Glomerular visceral epithelial cell (primary cell): ENCODE results near the gene KCNJ16.

Source experiments
- DNase-seq: peaks from one replicate; pipeline ENCODE4 v3.0.0-alpha.2; 2016; ENCODE audit errors: extremely low spot score

Gene KCNJ16

DNA sequence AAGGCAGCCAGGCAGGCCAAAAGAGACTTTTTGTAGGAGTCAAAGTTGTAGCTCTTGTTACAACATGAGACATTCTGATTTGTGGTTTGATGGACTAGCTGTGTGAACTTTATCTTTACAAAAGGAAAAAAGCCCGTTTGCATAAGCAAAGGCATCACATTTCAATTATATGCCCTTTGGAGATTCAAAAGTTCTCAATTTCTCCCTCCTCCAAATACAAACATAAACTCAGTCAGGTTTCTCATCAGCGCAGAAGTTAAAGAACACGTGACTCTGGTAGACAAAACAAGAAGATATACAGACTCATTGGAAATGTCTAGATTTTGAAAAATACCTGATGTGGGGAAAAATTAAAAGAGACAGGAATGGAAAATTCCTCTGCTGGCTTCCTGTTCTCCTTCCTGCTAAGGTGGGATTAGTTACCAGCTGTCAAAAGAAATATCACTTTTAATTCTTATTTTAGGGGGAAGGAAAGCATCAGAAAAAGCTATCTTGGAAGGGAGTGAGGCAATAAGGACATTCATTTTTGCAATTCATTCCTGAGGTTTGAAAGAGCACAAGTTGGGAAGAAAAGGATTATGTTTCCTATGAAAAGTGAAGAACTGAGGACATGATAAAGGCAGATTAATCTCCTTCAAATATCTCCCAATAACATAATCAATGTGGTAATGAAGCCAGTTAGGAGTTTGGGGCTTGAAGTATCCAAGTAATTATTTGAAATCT lies 4.6 kb upstream of the KCNJ16 start:
- DNase-seq, result no peak

- DNase-seq, result no peak
These were observed 3.9 kb upstream of the KCNJ16 start for GRCh38 chr17:70071127-70071526.

GRCh38 chr17:70071620-70072019 lies 3.4 kb upstream of the KCNJ16 start:
- no peak for DNase-seq

GRCh38 chr17:70072546-70073309 lies 2.3 kb upstream of the KCNJ16 start:
- no peak for DNase-seq

- no peak for DNase-seq
These were observed 1.7 kb upstream of the KCNJ16 start for GRCh38 chr17:70073310-70073709.

- no peak for DNase-seq
These were observed 1.2 kb upstream of the KCNJ16 start for GRCh38 chr17:70073799-70074198.

- peak; percentile 89 for DNase-seq
These were observed 692 bp upstream of the KCNJ16 start for GRCh38 chr17:70074236-70074830.

- DNase-seq, result no peak
These were observed 1.2 kb downstream of the KCNJ16 start for GRCh38 chr17:70076189-70076588.

GRCh38 chr17:70076831-70077230 lies 1.8 kb downstream of the KCNJ16 start:
- DNase-seq, result no peak

GRCh38 chr17:70078549-70078948 lies 3.5 kb downstream of the KCNJ16 start:
- DNase-seq, result no peak

GRCh38 chr17:70078994-70079531 lies 4.0 kb downstream of the KCNJ16 start:
- DNase-seq, result no peak

DNA sequence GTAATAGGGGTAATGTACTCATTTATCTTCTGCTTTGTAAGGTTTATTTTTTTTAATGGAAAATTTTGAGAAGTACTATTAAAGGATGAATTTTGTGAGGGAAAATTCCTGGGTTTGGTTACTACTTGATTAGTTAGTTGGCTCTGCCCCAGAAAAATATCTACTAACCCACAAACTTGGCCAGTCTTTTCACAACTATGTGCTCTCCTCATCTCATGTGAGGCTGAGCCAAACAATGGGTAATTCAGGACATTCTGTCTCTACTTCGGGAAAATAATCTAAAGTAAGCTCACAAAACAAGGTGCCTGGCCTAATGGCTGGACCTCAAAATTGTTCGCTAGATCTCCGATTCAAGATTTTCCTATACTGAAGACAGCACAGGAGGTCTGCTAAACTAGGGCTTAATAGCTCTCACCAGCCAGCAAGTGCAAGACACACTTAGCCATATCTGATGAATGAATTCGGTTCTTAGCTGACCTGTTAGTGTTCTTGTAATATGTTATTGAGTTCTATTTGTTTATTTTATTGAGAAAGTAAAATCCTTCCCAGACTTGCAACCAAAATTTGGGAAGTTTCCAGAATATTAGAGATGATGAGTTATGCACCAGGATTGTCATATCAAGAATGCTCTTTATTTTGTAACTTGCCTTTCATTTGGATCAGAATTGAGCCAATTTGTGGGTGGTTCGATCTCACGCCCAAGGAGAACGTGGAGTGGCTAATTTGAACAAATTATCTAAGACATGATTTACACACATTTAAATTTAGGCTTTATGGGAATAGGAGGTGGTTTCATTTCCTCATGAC lies 5.7 kb downstream of the KCNJ16 start:
- no peak for DNase-seq

DNA sequence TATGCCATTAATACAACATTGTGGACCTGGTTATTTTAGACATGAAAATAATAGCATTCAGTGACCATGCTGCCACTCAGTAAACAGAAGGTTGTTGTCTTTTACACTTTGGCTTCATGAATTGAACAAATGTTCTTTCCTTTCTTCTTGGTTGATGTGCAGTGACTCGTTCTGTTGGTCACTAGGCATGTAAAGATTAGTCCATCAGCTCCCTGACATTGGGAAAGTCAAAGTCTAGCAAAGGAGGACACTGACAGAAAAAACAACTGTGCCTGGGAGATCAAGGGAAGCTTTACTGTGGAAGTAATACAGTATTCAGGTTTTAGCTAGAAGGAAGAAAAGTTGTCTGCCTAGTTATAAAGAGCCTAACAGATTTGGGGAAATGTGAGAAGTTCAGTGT lies 6.9 kb downstream of the KCNJ16 start:
- DNase-seq, result no peak

GRCh38 chr17:70084476-70084875 lies 9.5 kb downstream of the KCNJ16 start:
- no peak for DNase-seq

- DNase-seq, result no peak
These were observed 11.5 kb downstream of the KCNJ16 start for GRCh38 chr17:70086516-70086915.

- no peak for DNase-seq
These were observed 14.6 kb downstream of the KCNJ16 start for GRCh38 chr17:70089513-70090148.

DNA sequence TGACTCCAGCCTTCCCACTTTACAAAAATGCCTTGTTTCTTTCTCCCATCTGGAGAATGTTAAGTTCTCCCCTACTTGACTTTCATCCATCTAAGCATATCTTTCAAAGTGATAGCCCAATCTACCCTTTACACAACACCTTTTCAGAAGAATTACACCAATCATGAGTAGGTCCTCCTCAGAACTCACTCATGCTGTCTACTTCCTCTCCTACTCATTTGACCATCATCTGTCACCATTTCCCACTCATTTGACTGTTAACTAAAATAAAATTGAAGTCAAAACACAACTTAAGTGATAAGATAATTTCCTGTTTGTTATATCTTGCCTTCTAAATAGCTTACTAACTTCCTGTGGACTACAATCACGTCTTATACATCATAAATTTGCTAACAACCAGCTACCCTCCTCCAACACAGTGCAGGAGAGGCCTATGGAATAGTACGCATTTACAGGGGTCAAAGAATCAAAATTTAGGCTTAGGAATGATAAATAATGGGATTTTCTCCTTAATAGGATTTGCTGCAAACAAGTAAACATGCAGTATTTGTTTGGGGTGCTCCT lies 16.1 kb downstream of the KCNJ16 start:
- no peak for DNase-seq

DNA sequence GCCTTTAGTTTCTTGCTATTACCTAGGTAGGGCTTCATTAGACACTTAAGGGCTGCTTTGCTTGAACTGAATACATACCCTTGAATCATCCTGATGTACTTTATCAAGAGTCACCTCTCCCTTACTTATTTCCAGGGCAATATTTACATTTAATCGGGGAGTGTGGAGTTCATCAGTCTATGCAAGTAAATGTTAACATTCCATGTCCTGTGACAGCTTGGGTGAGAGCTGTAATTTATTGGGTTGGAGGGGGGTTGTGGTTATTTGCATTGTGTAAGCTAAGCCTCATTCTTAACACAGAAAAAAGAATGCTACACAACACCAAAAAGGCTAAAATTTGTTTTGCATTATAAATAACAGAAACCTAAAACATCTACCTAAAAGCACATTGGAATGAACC lies 16.7 kb downstream of the KCNJ16 start:
- no peak for DNase-seq

- DNase-seq, result no peak
These were observed 18.1 kb downstream of the KCNJ16 start for GRCh38 chr17:70093163-70093562.

DNA sequence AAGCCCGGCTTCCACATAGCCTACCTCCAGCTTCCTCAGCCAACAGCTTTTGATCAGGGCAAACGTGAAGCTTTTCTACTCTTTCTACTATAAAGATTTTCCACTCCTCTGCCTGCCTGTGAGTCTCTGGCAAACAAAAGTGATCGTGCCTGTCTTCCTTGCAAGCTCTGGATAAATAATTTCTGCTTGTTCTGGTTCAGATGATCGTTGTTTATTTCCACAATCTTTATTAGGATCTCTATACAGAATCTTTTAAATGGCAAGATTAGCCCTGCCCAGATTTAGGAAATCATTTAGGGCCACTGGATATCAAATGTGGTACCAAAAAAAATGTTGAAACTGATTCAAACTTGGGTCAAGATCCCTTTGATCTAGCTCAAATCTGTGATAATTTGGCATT lies 20.4 kb downstream of the KCNJ16 start:
- no peak for DNase-seq

DNA sequence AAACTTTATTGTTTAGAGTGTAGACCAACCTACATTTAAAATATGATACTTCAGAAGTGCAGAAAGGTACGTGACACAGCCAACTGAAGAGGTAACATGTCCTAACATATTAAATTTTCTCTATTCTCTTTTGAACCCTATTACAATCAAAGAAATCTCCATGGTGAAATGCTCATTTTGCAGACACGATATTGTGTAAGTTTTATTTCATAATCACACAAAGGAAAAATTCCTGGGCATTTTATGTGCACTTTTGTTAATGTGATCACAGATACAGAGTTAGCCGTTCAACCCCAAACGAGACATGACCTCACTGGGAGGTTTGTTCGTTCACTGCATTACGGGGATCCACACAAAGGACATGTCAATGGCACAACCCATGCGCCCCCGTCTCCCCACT lies 21.8 kb downstream of the KCNJ16 start:
- DNase-seq, result no peak
